Measurements from ENCODE around the gene ATXN1. TPM values are rescaled to one million over a fixed set of nuclear protein-coding genes. Genes with fewer than 3 reads are reported as not detected.

ATXN1 gene
- total RNA-seq, 1 experiment from 2014 or later = 5.6 TPM

DNA sequence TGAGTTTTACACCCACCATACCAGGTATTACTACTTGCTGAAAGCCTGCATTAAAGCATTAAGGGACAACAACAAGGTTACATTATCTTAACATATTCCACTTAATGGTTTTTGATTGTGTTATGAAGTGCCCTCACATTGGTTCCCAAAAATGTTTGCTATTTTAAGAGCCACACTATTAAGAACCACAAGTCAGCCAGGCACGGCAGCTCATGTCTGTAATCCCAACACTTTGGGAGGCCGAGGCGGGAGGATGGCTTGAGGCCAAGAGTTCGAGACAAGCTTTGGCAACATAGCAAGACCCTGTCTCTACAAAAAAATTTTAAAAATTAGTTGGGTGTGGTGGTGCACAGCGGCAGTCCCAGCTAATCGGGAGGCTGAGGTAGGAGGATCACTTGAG lies 28.2 kb downstream of the ATXN1 start:
- TF ChIP-seq, protein P1, sequence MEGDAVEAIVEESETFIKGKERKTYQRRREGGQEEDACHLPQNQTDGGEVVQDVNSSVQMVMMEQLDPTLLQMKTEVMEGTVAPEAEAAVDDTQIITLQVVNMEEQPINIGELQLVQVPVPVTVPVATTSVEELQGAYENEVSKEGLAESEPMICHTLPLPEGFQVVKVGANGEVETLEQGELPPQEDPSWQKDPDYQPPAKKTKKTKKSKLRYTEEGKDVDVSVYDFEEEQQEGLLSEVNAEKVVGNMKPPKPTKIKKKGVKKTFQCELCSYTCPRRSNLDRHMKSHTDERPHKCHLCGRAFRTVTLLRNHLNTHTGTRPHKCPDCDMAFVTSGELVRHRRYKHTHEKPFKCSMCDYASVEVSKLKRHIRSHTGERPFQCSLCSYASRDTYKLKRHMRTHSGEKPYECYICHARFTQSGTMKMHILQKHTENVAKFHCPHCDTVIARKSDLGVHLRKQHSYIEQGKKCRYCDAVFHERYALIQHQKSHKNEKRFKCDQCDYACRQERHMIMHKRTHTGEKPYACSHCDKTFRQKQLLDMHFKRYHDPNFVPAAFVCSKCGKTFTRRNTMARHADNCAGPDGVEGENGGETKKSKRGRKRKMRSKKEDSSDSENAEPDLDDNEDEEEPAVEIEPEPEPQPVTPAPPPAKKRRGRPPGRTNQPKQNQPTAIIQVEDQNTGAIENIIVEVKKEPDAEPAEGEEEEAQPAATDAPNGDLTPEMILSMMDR (conservative IDR thresholded peaks at IDR 0.05) = no peak
- H3K4me3 Mint-ChIP-seq = no peak overlapping the region
- H2AFZ ChIP-seq (ENCODE audit: low read length) = no peak overlapping the region
- H2AK5ac ChIP-seq (ENCODE audit: insufficient read length, low read length) = no peak overlapping the region
- H3K9ac ChIP-seq (ENCODE audit: extremely low read depth, insufficient read length, low read length) = no peak overlapping the region
- no peak for DNase-seq
- no peaks in the 10 kb centered on the region for H3K27me3 ChIP-seq (ENCODE audit: insufficient read depth, low read length)
- no peak overlapping the region for H3K23ac ChIP-seq (ENCODE audit: insufficient read length, low read depth, low read length)
- H3K4me1 Mint-ChIP-seq = peaks cover under 1 to 15% of the 10 kb centered on the region in 2 experiments
- no peak overlapping the region for H2BK120ac ChIP-seq (ENCODE audit: low read depth, low read length, poor library complexity, severe bottlenecking)
- H2BK15ac ChIP-seq (ENCODE audit: low read depth, low read length) = no peak overlapping the region
- no CpG with 5 or more reads among the region's 6 CpGs for WGBS (ENCODE audit: extremely low coverage, insufficient read length, low lambda C conversion rate)
- no peak overlapping the region for H3K4ac ChIP-seq (ENCODE audit: low read depth, low read length)
- H2BK12ac ChIP-seq (ENCODE audit: insufficient read length, low read depth, low read length) = no peak overlapping the region
- no peaks in the 10 kb centered on the region for H3K27me3 Mint-ChIP-seq (ENCODE audit: low read depth)
- H4K8ac ChIP-seq (replicated peaks; ENCODE audit: insufficient read length, low read depth, low read length) = no peak overlapping the region
- no peak overlapping the region for H3K27ac Mint-ChIP-seq
- H3K79me1 ChIP-seq (ENCODE audit: insufficient read depth, low read depth, low read length, poor library complexity, severe bottlenecking) = no peaks in the 10 kb centered on the region
- H2BK20ac ChIP-seq (ENCODE audit: low read depth, low read length, poor library complexity, severe bottlenecking) = no peak overlapping the region
- H3K14ac ChIP-seq (ENCODE audit: insufficient read depth, low read length) = no peak overlapping the region
- H4K20me1 ChIP-seq (ENCODE audit: control insufficient read depth, insufficient read depth, insufficient read length) = no peaks in the 10 kb centered on the region
- no peaks in the 10 kb centered on the region for H3K79me2 ChIP-seq (ENCODE audit: insufficient read depth, low read length)
- no peak overlapping the region for H3K27ac ChIP-seq (ENCODE audit: insufficient read length, low read depth, low read length)
- no peak overlapping the region for H3K56ac ChIP-seq (ENCODE audit: insufficient read length, low read depth, low read length)
- no peaks in the 10 kb centered on the region for H3K9me3 Mint-ChIP-seq
- no peaks in the 10 kb centered on the region for H3K23me2 ChIP-seq (ENCODE audit: insufficient read length, low read depth, low read length, poor library complexity, severe bottlenecking)
- H3K36me3 Mint-ChIP-seq (ENCODE audit: insufficient read depth in 1 of 3, low read depth in 3 of 3) = no peaks in the 10 kb centered on the region
- no peaks in the 10 kb centered on the region for H3K9me3 ChIP-seq (ENCODE audit: control insufficient read depth, low read depth, low read length)
- H3K4me1 ChIP-seq (ENCODE audit: insufficient read depth, low read length) = no peaks in the 10 kb centered on the region
- H4K91ac ChIP-seq (ENCODE audit: insufficient read length, low read depth, low read length) = no peak overlapping the region
- no peak overlapping the region for H3T11ph ChIP-seq (ENCODE audit: low read length)
- no peak overlapping the region for H2BK5ac ChIP-seq (ENCODE audit: insufficient read length, low read length)
- H3K4me2 ChIP-seq (ENCODE audit: insufficient read depth, insufficient read length, low read length) = no peak overlapping the region
- H4K5ac ChIP-seq (ENCODE audit: insufficient read length, low read depth, low read length) = no peak overlapping the region
- no peak overlapping the region for H3K18ac ChIP-seq (ENCODE audit: insufficient read length, low read depth, low read length)
